ENCODE results near the gene TSPAN7.

- TF ChIP-seq CTCF (IDR thresholded peaks at IDR 0.05; ENCODE audit: insufficient read depth, low read length, poor library complexity, severe bottlenecking) (no peak), EZH2phosphoT487 (conservative IDR thresholded peaks at IDR 0.05; ENCODE audit: low read length) (no peak)
Measured at GRCh38 chrX:38649221-38649620, 87.9 kb downstream of the TSPAN7 start.
